ENCODE data around the gene EXOC6B.

Gene EXOC6B

DNA sequence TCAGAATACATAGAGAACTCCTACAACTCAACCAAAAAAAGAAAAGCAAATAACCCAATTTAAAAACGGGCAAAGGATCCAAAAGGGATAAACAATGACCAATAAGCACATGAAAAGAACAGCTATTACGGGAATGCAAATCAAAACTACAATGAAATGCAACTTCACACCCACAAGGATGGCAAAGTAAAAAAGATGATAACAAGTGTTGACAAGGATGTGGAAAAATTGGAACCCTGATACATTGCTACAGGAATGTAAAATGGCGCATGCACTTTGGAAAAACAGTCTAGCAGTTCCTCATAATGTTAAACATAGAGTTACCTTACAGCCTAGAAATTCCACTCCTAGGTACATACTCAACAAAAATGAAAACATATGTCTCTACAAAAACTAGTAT, 4.7 kb downstream of the EXOC6B start:
- no peak overlapping the region for H3K4me2 ChIP-seq (ENCODE audit: low read depth, low read length, poor library complexity, severe bottlenecking)
- H3K4me3 ChIP-seq (ENCODE audit: low read length, poor library complexity, severe bottlenecking), result no peak overlapping the region
- no peaks in the 10 kb centered on the region for H3K36me3 ChIP-seq (ENCODE audit: insufficient read depth, low read length)
- TF ChIP-seq EZH2phosphoT487 (IDR thresholded peaks at IDR 0.05; ENCODE audit: borderline replicate concordance), result no peak
- TF ChIP-seq, protein P1, sequence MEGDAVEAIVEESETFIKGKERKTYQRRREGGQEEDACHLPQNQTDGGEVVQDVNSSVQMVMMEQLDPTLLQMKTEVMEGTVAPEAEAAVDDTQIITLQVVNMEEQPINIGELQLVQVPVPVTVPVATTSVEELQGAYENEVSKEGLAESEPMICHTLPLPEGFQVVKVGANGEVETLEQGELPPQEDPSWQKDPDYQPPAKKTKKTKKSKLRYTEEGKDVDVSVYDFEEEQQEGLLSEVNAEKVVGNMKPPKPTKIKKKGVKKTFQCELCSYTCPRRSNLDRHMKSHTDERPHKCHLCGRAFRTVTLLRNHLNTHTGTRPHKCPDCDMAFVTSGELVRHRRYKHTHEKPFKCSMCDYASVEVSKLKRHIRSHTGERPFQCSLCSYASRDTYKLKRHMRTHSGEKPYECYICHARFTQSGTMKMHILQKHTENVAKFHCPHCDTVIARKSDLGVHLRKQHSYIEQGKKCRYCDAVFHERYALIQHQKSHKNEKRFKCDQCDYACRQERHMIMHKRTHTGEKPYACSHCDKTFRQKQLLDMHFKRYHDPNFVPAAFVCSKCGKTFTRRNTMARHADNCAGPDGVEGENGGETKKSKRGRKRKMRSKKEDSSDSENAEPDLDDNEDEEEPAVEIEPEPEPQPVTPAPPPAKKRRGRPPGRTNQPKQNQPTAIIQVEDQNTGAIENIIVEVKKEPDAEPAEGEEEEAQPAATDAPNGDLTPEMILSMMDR (conservative IDR thresholded peaks at IDR 0.05; ENCODE audit: low read length), result no peak
- H3K9me3 ChIP-seq (ENCODE audit: insufficient read depth, low read depth, low read length), result no peaks in the 10 kb centered on the region
- no peak overlapping the region for H2AFZ ChIP-seq (ENCODE audit: low read length)
- H3K27me3 ChIP-seq (ENCODE audit: insufficient read depth, low read length, poor library complexity, severe bottlenecking), result no peaks in the 10 kb centered on the region
- H3K9ac ChIP-seq (ENCODE audit: low read depth, low read length, poor library complexity, severe bottlenecking), result no peak overlapping the region
- peaks cover 12% of the 10 kb centered on the region for H3K4me1 ChIP-seq (ENCODE audit: insufficient read depth, low read length, poor library complexity, severe bottlenecking)
- no peaks in the 10 kb centered on the region for H3K79me2 ChIP-seq (ENCODE audit: insufficient read depth, low read length)
- H4K20me1 ChIP-seq (ENCODE audit: insufficient read depth, low read length, poor library complexity, severe bottlenecking), result peaks cover 4% of the 10 kb centered on the region
- no peaks in the 10 kb centered on the region for H3F3A ChIP-seq (ENCODE audit: low read depth)
- H3K9me2 ChIP-seq (replicated peaks; ENCODE audit: low read depth, low read length), result no peaks in the 10 kb centered on the region

GRCh38 chr2:72819501-72819900, 6.3 kb downstream of the EXOC6B start:
- Histone ChIP-seq H2AFZ (ENCODE audit: low read length) (no peak overlapping the region), H3K79me2 (ENCODE audit: insufficient read depth, low read length) (no peaks in the 10 kb centered on the region), H4K20me1 (ENCODE audit: insufficient read depth, low read length, poor library complexity, severe bottlenecking) (peaks cover 4% of the 10 kb centered on the region), H3K4me2 (ENCODE audit: low read depth, low read length, poor library complexity, severe bottlenecking) (no peak overlapping the region), H3K4me3 (ENCODE audit: low read length, poor library complexity, severe bottlenecking) (no peak overlapping the region), H3K4me1 (ENCODE audit: insufficient read depth, low read length, poor library complexity, severe bottlenecking) (peaks cover 9% of the 10 kb centered on the region), H3K27me3 (ENCODE audit: insufficient read depth, low read length, poor library complexity, severe bottlenecking) (no peaks in the 10 kb centered on the region), H3K36me3 (ENCODE audit: insufficient read depth, low read length) (no peaks in the 10 kb centered on the region), H3K9me2 (replicated peaks; ENCODE audit: low read depth, low read length) (no peaks in the 10 kb centered on the region), H3K9me3 (ENCODE audit: insufficient read depth, low read depth, low read length) (no peaks in the 10 kb centered on the region), H3K9ac (ENCODE audit: low read depth, low read length, poor library complexity, severe bottlenecking) (no peak overlapping the region), H3F3A (ENCODE audit: low read depth) (no peaks in the 10 kb centered on the region)
- TF ChIP-seq, protein P1 (conservative IDR thresholded peaks at IDR 0.05; ENCODE audit: low read length), result no peak
- TF ChIP-seq EZH2phosphoT487 (IDR thresholded peaks at IDR 0.05; ENCODE audit: borderline replicate concordance), result no peak

GRCh38 chr2:72815655-72816278, 10.1 kb downstream of the EXOC6B start:
- Histone ChIP-seq H2AFZ (ENCODE audit: low read length) (no peak overlapping the region), H3K9me3 (ENCODE audit: insufficient read depth, low read depth, low read length) (no peaks in the 10 kb centered on the region), H3K9me2 (replicated peaks; ENCODE audit: low read depth, low read length) (no peaks in the 10 kb centered on the region), H3K79me2 (ENCODE audit: insufficient read depth, low read length) (no peaks in the 10 kb centered on the region), H3K4me1 (ENCODE audit: insufficient read depth, low read length, poor library complexity, severe bottlenecking) (peaks cover 9% of the 10 kb centered on the region), H3F3A (ENCODE audit: low read depth) (no peaks in the 10 kb centered on the region), H3K4me3 (ENCODE audit: low read length, poor library complexity, severe bottlenecking) (no peak overlapping the region), H3K9ac (ENCODE audit: low read depth, low read length, poor library complexity, severe bottlenecking) (no peak overlapping the region), H3K4me2 (ENCODE audit: low read depth, low read length, poor library complexity, severe bottlenecking) (no peak overlapping the region), H4K20me1 (ENCODE audit: insufficient read depth, low read length, poor library complexity, severe bottlenecking) (no peaks in the 10 kb centered on the region), H3K36me3 (ENCODE audit: insufficient read depth, low read length) (no peaks in the 10 kb centered on the region), H3K27me3 (ENCODE audit: insufficient read depth, low read length, poor library complexity, severe bottlenecking) (no peaks in the 10 kb centered on the region)
- no peak for TF ChIP-seq EZH2phosphoT487 (IDR thresholded peaks at IDR 0.05; ENCODE audit: borderline replicate concordance)
- TF ChIP-seq, protein P1 (conservative IDR thresholded peaks at IDR 0.05; ENCODE audit: low read length), result no peak
